ENCODE data around the gene DNAJB6.

DNAJB6 gene

DNA sequence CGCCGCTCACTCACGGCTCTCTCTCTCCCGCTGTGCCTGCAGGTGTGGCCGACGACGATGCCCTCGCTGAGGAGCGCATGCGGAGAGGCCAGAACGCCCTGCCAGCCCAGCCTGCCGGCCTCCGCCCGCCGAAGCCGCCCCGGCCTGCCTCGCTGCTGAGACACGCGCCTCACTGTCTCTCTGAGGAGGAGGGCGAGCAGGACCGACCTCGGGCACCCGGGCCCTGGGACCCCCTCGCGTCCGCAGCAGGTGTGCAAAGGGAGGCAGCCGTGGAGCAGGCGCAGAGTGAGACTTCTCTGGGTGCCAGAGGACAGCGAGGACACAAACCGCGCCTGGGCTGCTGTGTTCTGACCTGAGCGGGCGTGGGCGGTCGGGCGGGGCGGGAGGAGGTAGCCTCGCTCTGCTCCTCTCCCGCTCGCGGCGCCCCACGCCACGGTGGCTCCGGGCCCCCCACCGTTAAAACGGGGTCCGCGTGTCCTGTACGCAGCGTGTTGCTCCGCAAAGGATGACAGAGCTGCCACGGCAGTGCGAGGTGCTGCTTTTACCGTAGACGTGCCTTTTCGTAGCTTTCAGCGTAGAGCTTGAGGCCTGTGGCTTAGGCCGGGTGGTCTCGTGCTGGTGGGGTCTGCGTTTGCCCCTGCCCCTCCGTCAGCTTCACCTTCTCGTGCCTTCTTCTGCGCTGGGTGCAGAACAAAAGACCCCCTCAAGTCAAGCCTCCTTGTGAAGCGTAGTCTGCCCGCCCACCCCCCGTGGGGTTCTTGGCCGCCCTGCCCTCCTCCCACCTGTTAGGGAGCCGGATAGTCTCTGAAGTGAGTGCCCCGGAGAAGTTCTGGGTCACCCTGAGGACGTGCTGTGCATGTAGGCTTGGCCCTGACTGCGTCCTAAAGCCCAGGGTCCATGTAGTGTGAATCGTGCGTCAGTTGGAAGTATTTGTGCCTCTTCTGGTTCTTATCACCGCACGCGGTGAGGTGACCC lies 73.2 kb downstream of the DNAJB6 start:
- no peak for DNase-seq
- ATAC-seq, result no peak

DNA sequence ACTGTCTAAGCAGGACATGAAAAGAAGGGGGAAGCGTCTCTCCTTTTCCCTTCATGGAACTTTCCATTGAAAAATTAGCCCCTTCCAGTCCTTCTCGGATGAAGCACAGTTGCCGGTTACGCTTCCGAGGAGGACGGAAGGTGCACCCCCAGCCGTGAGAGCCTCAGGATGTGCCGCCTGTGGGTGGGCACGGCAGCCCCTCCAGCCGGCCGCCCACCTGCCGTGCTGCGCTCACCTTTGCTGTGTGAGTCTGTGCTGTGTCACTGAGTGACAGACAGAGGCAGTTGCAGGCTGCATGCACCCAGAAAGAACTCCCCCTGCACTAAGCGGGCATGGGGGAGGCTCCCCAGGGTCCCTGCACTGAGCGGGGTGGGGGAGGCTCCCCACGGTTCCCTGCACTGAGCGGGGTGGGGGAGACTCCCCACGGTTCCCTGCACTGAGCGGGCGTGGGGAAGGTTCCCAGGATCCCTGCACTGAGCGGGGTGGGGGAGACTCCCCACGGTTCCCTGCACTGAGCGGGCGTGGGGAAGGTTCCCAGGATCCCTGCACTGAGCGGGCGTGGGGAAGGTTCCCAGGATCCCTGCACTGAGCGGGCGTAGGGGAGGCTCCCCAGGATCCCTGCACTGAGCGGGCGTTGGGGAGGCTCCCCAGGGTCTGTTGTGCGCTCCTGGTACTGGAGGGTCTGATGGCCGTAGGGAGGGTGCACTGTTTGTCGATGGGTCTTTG lies 74.2 kb downstream of the DNAJB6 start:
- no peak for ATAC-seq
- no peak for DNase-seq

DNA sequence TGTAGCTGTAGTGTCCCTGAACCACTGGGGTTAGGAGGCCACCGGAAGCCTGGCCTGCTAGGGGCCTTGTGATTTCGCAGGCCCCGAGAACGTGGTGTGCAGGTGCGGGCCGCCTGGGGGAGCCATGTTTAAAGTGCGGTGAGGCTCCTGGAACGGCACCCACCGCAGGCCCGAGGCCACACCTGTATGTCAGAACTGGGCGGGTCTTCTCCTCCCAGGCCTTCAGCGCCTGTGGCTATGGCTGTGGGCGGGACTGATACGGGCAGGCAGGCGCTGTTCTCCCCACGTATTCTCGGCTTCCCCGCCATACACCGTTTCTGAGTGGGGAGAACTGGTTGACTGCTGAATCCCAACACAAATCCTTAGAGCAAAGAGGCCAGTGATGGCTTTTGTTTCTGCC lies 74.8 kb downstream of the DNAJB6 start:
- ATAC-seq (peak; percentile 47), DNase-seq (peak; percentile 42)

DNA sequence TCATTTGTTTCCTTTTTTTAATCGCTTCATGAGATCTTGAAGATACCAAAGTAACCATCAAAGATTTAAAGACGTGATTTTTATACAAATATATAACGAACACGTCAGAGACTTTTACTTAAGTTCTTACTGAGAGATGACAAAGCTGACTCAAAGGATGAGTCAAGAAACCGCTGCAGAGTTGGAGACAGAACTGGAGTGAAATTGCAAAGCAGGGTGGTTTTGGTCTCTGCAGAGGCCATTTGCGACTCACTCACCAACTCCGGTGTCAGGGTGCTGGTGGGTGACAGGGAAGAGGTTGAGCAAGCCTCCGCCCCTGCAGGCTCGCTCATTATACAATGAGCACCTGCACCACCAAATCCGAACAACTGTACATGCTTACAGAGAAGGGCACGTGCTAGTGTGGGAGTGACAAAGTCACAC lies 75.2 kb downstream of the DNAJB6 start:
- ATAC-seq (peak; percentile 86), DNase-seq (peak; percentile 50)

DNA sequence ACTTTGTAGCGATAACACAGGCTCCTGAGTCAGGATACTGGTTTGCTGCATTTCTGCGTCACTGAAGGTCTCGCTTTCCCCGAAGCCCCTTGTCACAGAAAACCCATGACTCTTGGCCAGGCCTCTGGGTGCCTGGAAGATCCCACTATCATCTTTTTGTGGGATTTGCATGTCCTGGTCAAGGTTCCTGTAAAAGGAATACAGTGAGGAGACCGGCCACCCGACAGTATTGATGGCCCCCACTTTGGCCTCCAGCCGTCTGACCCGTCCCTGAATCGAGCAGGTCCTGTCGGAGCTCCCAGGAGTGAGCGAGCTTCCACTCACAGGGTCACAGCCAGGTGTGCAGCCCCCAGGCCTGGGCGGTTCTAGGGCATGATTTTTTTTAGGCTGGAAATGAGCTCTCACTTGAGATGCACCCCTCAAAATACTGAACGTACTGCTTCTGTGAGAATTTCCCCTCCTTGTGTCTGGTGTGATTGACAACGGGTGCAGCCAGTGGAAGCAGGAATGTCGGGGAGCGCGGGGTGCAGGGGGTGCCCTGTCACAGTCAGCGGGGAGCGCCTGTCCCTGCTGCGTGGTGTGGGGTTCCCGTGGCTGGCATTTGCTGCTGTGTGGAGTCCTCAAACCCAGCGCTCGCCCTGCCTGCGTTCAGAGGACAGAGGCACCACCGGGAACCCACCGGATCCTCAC lies 75.8 kb downstream of the DNAJB6 start:
- ATAC-seq, result no peak

DNA sequence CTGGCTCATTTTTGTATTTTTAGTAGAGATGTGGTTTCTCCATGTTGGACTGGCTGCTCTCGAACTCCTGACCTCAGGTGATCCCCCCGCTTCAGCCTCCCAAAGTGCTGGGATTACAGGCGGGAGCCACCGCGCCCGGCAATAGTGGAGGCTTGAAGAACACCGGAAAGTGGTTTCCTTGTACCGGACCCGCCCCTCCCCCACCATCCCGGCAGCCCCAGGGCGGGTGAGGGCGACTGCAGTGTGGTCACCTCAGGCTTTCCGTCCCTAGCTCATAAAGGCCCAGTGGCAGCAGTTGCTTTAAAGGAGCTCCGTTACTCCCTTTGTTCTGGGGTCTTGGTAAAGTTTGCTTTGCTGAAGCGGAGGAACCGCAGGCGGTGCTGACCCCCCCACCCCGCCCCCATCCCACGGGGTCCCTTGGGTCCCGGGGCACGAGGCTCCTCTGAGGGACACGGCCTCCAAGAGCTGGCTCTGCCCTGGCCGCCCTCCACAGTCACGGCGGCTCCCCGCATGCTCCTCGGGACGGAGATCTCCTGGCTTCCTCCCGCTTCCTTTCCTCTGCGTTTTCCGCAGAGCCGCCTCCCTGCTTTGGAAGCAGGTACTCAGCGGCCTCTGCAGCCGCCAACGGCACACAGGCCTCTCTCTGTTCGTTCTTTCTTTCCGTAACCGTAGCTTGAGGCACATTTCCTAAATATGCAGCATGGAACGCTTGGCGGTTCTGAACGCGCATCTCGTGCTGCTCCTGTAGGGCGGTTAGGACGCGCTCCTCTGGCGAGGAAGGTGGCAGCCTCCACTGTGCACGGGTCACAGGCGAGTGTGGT lies 77.3 kb downstream of the DNAJB6 start:
- DNase-seq (no peak), ATAC-seq (no peak)

More for the DNA sequence above, 75.8 kb downstream of the DNAJB6 start:
- DNase-seq, result no peak

DNA sequence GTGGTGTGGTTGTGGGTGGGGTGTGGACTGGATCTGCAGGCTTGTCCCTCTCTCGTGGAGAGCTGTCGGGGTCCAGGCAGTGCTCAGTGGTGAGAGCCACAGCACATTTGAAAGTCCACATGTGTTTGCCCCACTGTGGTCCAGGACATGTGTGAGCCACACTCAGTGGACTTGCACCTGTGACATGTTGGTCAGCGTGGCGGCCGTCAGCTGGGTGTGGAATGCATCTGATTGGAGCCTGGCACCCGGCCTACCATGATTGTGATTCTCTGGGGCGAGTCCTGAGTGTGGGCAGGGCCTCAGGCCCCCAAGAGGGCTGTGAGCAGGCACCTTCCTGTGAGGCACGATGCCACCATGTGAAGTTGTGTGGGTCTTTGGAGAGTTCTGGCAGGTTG lies 77.9 kb downstream of the DNAJB6 start:
- ATAC-seq (no peak), DNase-seq (no peak)

DNA sequence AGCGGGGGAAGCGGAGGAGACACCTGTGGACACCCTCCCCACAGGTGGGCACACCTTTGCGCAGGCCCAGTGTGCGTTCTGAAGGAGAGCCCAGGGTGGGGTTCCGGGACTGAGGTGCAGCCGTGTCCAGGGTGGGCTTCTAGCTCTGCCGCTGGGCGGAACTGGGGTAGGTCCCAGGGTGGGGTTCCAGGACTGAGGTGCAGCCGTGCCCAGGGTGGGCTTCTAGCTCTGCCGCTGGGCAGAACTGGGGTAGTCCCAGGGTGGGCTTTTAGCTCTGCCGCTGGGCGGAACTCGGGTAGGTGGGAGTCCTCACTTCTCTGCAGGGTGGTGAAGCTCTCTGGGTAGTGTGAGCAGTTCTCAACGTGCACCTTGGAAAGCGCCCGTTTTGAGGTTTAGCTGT lies 78.7 kb downstream of the DNAJB6 start:
- ATAC-seq (no peak), DNase-seq (no peak)

DNA sequence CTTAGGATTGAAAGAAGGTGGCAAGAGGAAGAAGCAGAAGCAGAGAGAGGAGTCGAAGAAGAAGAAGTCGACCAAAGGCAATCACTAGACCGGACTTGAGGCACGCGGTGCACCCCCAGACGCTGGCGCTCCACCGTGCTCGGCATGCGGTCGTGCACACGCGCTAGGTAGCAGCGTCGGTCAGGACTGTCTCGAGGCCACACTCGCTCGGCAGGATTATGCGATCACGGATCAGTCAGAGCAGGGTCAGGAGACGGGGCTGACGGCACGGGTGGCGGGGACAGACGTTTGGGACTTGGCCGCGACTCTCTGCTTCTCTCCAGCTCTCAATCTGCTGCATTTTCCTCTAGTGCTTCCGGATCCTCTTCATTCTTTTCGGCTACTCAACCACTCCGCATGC lies 79.2 kb downstream of the DNAJB6 start:
- no peak for ATAC-seq
- no peak for DNase-seq

DNA sequence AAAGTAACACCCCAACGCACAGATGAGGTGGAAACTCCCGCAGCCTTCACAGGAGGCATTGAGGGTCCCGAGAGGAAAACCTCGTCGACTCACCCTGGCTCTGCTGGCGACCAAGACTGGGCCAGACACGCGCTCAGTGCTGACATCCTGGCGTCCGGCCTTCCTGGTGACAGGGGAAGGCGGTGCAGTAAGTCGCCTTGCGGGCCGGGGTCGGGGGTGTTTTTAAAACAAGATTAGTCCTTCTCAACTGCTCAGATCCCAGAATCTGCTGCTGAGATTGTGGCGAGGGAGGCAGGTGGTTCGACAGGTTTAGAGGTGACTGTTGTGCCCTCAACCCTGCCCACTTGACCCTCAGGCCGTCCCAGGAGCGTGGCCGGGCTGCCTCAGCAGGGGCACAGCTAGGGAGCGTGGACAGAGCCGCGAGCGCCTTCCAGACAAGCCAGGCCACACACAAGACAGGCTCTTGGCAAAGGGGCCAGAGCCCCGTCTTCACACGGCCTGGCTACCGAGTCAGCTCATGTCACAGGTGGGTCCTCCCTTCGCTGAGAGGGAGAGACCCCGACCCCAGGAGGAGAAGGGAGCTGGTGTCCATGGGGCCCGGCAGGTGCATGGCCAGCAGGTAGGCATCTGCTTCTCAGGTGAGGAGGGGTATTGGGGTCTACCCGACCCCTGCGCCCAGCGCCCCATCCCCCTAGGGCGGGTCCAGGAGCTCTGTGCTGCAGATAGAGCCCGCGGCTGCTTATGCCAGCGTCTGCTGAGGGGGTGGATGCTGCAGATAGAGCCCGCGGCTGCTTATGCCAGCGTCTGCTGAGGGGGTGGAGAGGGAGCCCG lies 81.6 kb downstream of the DNAJB6 start:
- ATAC-seq, result peak; percentile 13
- no peak for DNase-seq

DNA sequence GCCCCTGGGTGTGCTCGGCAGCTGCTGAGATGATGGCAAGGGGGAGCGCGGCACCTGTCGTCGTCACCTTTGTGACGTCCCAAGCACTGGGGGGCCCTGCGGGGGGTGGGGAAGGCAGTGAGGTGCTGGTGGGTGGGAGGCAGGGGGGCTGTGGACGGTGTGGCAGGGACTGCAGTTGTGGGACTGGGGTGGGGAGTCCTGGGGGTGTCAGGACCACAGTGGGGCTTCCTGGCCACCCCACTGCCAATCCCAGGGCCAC lies 82.2 kb downstream of the DNAJB6 start:
- ATAC-seq, result no peak
- no peak for DNase-seq

DNA sequence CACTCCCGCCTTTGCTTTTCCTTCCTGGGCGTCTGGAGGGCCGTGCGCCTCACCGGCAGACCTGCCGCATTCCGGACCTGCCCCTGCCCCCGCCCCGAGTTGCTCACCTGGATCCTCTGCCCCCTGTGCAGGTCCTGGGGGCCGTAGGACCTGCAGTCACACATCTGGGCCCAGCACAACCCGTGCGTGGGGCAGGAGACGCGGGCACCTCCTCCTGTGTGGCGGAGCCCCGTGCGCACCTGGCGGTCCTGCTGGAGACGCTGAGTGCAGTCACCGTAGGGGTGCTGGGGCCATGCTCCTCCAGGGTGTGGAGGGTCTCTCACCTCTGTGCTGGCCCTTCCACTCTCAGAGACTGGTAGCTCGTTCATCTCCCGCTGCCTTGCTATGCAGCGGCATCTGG lies 85.5 kb downstream of the DNAJB6 start:
- DNase-seq (no peak), ATAC-seq (no peak)

DNA sequence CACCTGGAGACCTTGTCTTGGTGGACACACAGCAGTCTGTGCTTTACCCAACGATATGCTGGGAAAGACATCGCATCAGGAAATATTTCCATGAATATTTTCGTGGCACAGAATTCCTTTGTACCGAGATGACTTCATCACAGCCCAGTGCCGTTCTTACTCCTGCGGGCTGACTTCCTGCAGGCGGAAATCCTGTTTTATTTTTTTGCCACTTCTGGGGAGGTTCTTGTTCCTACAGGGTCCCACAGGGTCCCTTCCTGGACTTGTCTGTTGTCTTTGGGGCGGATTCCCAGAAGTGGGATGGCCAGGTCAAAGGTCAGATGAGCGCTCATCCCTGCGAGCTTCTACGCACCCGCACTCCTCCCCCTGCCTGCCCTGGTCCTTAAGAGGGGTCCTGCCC lies 86.5 kb downstream of the DNAJB6 start:
- ATAC-seq (no peak), DNase-seq (no peak)

DNA sequence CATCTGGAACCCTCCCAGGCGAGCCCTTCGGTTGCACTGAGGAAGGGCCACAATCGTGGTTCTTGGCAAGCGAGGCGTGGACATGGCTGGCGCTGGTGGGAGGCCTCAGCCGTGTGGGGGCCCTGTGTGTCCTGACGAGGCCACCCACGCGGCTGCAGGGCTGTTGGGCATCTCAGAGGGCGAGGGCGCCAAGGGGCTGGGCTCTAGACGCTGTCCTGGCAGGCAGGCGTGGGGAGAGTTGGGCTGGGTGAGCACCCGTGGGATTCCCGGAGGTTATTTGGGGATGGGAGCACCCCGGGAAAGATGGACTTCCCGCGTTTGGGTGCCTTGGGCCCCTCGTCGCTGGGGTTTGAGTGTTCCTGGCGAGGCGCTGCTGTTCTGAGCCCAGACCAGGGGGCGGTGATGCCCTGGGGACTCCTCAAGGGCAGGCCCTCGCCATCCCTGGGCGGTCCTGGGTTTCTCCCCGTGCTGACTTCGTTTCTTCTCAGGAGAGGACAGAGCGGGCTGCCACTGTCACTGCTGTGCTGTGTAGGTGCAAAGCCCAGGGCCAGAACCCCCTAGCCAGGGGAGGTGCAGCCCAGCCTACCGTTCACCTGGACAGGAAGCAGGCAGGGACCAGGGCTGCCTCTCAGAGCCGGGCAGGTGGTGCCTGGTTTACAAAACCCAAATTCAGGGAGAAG lies 87.2 kb downstream of the DNAJB6 start:
- no peak for ATAC-seq
- DNase-seq, result no peak

DNA sequence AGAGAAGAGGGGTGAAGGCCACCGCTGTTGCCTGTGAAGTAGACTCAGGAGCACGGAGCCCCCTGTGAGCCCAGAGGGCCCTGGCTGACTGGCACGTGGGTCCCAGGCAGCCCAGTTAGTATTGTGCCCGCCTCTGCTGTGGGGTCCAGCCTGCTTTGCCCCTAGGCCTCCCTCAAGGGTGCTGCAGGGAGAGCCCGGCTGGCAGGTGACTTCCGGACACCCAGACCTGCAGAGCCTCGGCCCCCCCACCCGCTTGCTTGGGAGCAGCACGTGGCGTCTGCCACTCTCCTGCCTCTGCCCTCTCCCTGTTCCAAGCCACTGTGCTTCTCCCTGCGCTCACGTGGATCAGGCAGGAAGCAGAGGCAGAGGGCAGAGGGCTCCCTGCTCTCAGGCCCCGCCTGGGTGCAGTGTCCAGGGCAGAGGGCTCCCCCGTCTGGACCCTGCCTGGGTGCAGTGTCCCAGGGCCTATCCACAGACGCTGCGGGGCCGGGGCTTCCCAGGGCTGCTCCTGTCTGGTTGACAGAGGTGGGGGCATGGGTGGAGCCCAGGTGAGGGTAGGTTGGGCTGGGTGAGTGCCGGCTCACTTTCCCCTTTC lies 88.4 kb downstream of the DNAJB6 start:
- DNase-seq, result no peak
- ATAC-seq, result no peak

DNA sequence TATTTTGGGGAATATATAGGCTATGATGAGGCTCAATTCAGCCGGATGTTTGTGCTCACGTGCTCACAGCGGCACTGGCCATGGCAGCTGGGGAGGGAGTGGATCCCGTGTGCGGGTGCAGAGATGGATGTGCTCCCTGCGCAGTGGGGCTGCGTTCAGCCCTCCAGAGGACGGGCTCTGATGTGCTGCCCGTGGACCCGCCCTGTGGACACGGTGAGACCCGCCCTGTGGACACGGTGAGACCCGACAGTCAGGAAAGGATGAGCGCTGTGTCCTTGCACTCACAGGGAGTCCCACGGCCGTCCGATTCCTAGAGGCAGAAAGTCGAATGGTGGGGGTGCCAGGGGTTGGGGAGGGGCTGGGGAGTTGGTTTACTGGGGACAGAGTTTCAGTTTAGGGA lies 89.0 kb downstream of the DNAJB6 start:
- DNase-seq (no peak), ATAC-seq (no peak)

DNA sequence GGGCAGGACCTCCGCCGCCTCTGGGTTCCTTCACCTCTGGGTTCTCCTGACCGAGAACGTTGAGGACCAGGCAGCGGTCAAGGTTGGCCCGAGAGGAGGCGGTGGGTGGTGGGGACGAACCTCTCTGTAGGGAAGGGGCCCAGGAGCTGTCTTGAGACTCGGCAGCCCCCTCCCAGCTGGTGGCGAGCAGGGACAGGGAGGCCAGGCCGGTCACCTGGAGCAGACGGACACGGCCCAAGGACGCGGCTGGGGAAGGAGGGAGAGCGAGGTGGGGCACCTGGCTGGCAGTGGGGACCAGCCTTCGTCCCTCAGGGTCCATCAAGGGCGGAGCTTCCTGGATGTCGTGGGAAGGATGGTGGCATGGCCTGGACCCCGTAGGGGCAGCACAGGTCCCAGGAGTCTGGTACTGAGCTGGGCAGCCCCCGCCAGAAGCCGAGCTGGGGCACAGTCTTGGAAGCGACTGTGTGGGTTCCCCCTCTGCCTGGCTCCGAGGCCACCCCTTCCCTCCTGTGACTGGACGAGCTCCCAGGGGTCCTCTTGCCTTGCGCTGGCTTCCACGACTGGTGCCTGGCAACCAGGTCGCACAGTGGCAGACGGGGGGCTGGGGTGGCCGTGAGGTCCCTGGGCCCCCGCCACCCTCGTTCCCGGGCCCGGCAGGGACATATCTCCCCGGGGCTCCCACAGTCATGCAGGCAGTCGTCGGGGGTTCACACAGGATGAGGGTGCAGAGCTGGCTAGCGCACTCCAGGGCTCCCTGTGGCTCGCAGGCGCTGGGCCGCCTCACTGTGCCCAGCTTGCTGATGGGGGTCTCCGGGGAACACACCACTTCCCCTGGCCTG lies 89.9 kb downstream of the DNAJB6 start:
- DNase-seq (no peak), ATAC-seq (no peak)

DNA sequence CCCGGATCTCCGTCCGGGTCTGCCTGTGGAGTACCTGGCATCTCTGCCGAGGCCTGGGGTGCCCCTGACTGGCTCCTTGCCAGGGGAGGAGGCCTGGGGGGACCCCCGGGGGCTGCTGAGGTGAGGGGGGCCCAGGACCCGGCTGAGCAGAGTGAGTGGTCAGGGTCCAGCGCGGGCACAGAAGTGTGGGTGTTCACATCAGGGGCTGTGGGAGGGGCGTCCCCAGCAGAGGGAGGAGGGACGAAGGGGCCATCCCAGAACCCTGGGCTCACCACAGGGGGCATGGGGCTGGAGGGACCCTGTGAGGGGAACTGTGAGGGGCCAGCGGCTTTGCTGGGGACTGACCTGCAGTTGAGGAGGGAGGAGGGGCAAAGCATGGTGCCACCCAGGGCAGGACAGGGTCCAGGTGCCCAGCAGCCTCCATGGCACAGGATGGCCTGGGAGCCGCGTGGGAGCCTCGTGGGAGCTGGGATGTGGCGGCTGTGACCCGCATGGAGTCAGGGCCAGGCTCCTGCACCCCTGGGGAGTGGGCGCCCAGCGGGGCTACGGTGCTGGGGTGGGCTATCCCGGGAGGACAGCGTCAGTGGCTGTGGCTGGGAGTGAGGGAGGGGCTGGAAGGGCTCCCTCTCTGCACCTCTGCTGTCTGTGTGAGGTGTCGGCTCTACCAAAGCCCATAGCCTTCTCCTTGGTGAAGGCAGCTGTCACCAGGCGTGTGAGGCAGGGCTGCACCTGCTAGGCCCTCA lies 91.2 kb downstream of the DNAJB6 start:
- DNase-seq (no peak), ATAC-seq (no peak)

DNA sequence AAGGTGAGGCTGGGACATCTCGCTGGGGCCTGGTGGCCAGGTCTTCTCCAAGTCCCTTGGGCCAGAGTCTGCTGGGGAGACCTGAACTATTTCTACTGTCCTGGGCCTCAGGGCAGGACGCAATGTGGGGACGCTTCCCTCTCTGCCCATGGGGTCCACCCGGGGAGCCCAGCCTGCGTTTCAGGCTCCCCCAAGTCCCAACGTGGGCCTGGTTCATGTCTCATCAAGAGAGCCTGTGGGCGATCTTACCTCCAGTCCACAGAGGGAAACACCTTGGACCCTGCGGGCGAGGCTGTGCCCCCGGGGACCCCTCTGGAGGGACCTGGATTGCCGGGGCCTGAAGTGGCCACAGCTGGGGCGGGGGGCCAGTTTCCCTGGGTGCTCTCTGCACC lies 91.7 kb downstream of the DNAJB6 start:
- no peak for DNase-seq

More for the DNA sequence above, 91.7 kb downstream of the DNAJB6 start:
- ATAC-seq, result no peak
